Measurements from ENCODE around the gene ANKH. TPM values are rescaled to one million over a fixed set of nuclear protein-coding genes. Genes with fewer than 3 reads are reported as not detected.

The ANKH gene
- total RNA-seq, 1 donor from 2014 or later = 29.9 TPM

DNA sequence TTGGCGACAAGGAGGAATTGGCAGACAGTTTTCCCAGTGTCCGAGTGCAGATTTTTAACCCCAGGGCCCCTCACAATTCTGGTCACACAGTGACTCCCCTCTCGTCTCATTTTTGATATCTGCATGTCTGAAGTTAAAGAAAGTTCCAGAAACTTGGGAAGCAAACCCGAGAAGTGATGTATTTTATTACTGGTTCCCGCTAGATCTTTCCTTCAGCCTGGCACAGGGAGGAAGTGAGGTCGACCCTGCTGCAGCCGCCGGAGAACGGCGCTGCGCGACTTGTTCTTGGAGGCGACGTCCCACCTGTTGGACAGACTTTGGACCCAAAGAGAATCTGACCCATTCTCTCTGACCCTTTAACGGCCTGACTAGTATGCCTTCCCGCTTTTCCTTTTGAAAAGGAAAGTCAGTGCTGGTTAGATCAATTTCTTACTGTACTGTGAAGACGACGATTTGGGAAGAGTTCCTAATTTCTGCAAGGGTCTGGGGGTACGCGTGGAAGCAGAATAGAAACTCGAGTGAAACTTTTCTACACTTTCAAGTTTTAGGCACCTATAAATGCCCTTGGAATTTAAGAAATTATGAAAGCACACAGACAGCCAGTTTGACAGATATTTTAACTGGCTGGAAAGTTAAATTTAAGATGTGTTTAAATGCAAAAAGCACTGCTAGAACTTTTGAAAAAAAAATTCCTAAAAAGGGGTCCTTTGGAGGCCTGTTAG is 206.3 kb downstream of the ANKH start:
- H3K9me3 Mint-ChIP-seq (ENCODE audit: low read depth) = no peaks in the 10 kb centered on the region
- peaks cover 28% of the 10 kb centered on the region for H3K4me1 Mint-ChIP-seq (ENCODE audit: low read depth)
- DNase-seq (ENCODE audit: low spot score, unreplicated experiment) = peak; percentile 12
- H3K27ac Mint-ChIP-seq = peak overlapping the region; percentile 93
- H3K36me3 Mint-ChIP-seq (ENCODE audit: insufficient read depth) = peaks cover 2% of the 10 kb centered on the region
- no peak for TF ChIP-seq CTCF (IDR thresholded peaks at IDR 0.05; ENCODE audit: unreplicated experiment)
- no peaks in the 10 kb centered on the region for H3K27me3 Mint-ChIP-seq
- H3K4me3 Mint-ChIP-seq (ENCODE audit: low read depth) = peak overlapping the region; percentile 87

DNA sequence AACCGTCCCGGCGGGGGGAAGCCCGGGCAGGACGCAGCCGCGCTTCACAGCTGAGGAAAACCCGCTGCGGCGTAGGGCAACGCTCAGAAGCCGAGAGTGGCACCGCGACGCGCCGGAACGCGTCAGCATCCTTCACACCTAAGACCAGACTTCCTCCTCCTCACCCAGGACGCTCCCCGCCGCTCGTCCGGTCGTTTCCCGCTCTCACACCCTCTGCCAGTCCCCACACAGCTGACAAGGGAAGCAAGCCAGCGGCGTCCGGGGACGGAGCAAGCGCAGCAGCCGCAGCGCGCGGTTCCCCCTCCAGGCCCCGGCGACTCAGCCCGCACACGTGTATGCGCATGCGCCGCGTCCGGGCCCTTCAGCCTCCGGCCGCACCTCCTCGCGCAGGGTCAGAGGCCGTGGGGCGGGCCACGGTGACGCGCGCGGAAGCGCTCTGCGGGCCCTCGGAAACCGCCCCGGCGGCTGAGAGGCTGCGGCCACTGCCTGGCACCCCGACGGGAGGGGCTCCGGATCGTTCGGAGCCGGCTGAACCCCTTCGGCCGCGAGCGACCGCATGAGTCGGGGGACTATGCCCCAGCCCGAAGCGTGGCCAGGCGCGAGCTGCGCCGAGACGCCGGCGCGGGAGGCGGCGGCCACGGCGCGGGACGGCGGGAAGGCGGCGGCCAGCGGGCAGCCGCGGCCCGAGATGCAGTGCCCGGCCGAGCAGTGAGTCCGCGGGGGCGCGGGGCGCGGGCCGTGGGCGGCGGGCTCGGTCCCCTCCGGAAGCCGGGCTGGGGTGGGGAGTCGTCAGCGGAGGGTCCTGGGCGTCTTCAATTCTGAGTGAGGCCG is 207.1 kb downstream of the ANKH start, which contains the start of gene OTULIN:
Gene OTULIN, plus strand, starts transcription at position 449 of the 831 bp plus-strand sequence. Its CDS starts 108 bp downstream, at position 557.
- no peak for TF ChIP-seq CTCF (IDR thresholded peaks at IDR 0.05; ENCODE audit: unreplicated experiment)
- H3K27ac Mint-ChIP-seq = peak within 1 kb of the TSS; percentile 96
- H3K9me3 Mint-ChIP-seq (ENCODE audit: low read depth) = no peaks in the 10 kb centered on the region
- H3K36me3 Mint-ChIP-seq (ENCODE audit: insufficient read depth) = peaks cover 2% of the 10 kb centered on the region
- no peaks in the 10 kb centered on the region for H3K27me3 Mint-ChIP-seq
- H3K4me1 Mint-ChIP-seq (ENCODE audit: low read depth) = peaks cover 28% of the 10 kb centered on the region
- peak within 1 kb of the TSS; percentile 91 for H3K4me3 Mint-ChIP-seq (ENCODE audit: low read depth)
- peak; percentile 80 for DNase-seq (ENCODE audit: low spot score, unreplicated experiment)

- no peaks in the 10 kb centered on the region for H3K27me3 Mint-ChIP-seq
- H3K36me3 Mint-ChIP-seq (ENCODE audit: insufficient read depth) = peaks cover 2% of the 10 kb centered on the region
- no peaks in the 10 kb centered on the region for H3K9me3 Mint-ChIP-seq (ENCODE audit: low read depth)
- peak overlapping the region; percentile 91 for H3K4me3 Mint-ChIP-seq (ENCODE audit: low read depth)
- peaks cover 28% of the 10 kb centered on the region for H3K4me1 Mint-ChIP-seq (ENCODE audit: low read depth)
- peak overlapping the region; percentile 96 for H3K27ac Mint-ChIP-seq
- no peak for DNase-seq (ENCODE audit: low spot score, unreplicated experiment)
- no peak for TF ChIP-seq CTCF (IDR thresholded peaks at IDR 0.05; ENCODE audit: unreplicated experiment)
Observed at GRCh38 chr5:14663734-14664269, 207.8 kb downstream of the ANKH start.

GRCh38 chr5:14662721-14663260 is 208.8 kb downstream of the ANKH start:
- no peak for TF ChIP-seq CTCF (IDR thresholded peaks at IDR 0.05; ENCODE audit: unreplicated experiment)
- no peak for DNase-seq (ENCODE audit: low spot score, unreplicated experiment)
- Mint-ChIP-seq H3K36me3 (ENCODE audit: insufficient read depth) (peaks cover 2% of the 10 kb centered on the region), H3K27ac (no peak overlapping the region), H3K9me3 (ENCODE audit: low read depth) (no peaks in the 10 kb centered on the region), H3K27me3 (no peaks in the 10 kb centered on the region), H3K4me3 (ENCODE audit: low read depth) (peak overlapping the region; percentile 20), H3K4me1 (ENCODE audit: low read depth) (peaks cover 21% of the 10 kb centered on the region)

- H3K27ac Mint-ChIP-seq = no peak overlapping the region
- H3K9me3 Mint-ChIP-seq (ENCODE audit: low read depth) = no peaks in the 10 kb centered on the region
- H3K4me1 Mint-ChIP-seq (ENCODE audit: low read depth) = peaks cover 8% of the 10 kb centered on the region
- no peak overlapping the region for H3K4me3 Mint-ChIP-seq (ENCODE audit: low read depth)
- TF ChIP-seq CTCF (IDR thresholded peaks at IDR 0.05; ENCODE audit: unreplicated experiment) = no peak
- H3K27me3 Mint-ChIP-seq = peaks cover 2% of the 10 kb centered on the region
- H3K36me3 Mint-ChIP-seq (ENCODE audit: insufficient read depth) = no peaks in the 10 kb centered on the region
- DNase-seq (ENCODE audit: low spot score, unreplicated experiment) = no peak
Observed at GRCh38 chr5:14660833-14661232, 210.7 kb downstream of the ANKH start.

All from progenitor cell of endocrine pancreas (in vitro differentiated cells).